GM12892 (cell line): ENCODE data around the gene PBOV1.

Experiments
- POLR2A ChIP-seq: IDR thresholded peaks from 2 replicates; pipeline ENCODE4 v1.6.1; 2011; ENCODE audit warnings: low read depth, low read length, control low read depth
- POLR2AphosphoS5 ChIP-seq: IDR thresholded peaks from 2 replicates; pipeline ENCODE4 v1.6.1; 2011; ENCODE audit warnings: low read depth, low read length, control low read depth
- TAF1 ChIP-seq: IDR thresholded peaks from 2 replicates; pipeline ENCODE4 v1.6.1; 2011; ENCODE audit warnings: low read depth, mild to moderate bottlenecking, control low read depth, low read length, borderline replicate concordance

DNA sequence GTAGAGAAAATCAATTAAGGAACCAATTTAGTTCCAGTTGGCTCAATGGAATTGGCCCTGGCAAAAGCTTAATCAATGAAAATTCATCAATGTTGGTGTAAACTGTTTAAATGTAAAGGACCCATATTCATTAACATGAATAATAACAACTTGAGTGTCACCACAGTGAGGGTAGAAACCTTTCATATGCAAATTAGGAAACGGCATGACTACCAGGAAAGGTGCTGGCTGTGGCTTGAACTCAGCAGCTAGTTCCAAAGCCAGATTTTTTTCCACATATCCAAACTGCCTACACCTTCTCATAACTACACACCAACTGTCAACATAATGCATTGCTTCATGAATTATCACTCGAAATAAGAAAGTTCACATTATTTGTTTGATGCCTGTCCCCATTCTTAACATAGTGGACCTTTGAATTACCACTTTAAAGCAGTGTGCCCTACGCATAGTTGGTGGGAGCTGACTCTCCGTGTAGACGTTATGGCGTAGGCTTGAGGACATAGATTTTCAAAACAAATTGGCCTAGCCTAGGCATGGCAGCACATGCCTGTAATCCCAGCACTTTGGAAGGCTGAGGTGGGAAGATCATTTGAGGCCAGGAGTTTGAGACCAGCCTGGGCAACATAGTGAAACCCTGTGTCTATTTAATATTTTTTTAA lies 19.7 kb downstream of the PBOV1 start:
- TF ChIP-seq TAF1 (no peak), POLR2A (no peak), POLR2AphosphoS5 (no peak)
